Type B pancreatic cell (in vitro differentiated cells): ENCODE results near the gene CABP2. TPM values are rescaled to one million over a fixed set of nuclear protein-coding genes. Genes with fewer than 3 reads are reported as not detected.
A peak's percentile ranks its signal among the peaks of the same experiment; 100 is the strongest.

Experiments used
- DNase-seq: peaks from one replicate; pipeline ENCODE4 v3.0.0; 2021; ENCODE audit warnings: mixed read lengths; ENCODE audit not compliant: unreplicated experiment; ENCODE audit errors: extremely low spot score
- H3K27ac Mint-ChIP-seq: 2 replicates; pipeline ENCODE4 v1.8.0; 2021; ENCODE audit warnings: mild to moderate bottlenecking, mixed read lengths
- H3K27me3 Mint-ChIP-seq: 2 replicates; pipeline ENCODE4 v1.8.0; 2021; ENCODE audit warnings: mixed read lengths
- H3K36me3 Mint-ChIP-seq: 2 replicates; pipeline ENCODE4 v1.8.0; 2021; ENCODE audit warnings: mixed read lengths
- H3K4me1 Mint-ChIP-seq: one replicate; pipeline ENCODE4 v1.8.0; 2021; ENCODE audit warnings: mixed read lengths; ENCODE audit not compliant: unreplicated experiment
- H3K4me3 Mint-ChIP-seq: 2 replicates; pipeline ENCODE4 v1.8.0; 2021; ENCODE audit warnings: mild to moderate bottlenecking, mixed read lengths
- H3K9me3 Mint-ChIP-seq: 2 replicates; pipeline ENCODE4 v1.8.0; 2021; ENCODE audit warnings: mixed read lengths
- CTCF ChIP-seq: fragments of 200-600 bp; sonication (generic); conservative IDR thresholded peaks from 2 replicates; pipeline ENCODE4 v1.5.0; 2021; ENCODE audit warnings: antibody characterized with exemption, mild to moderate bottlenecking
- total RNA-seq: library from RNA; stranded (reverse); gene quantifications from 2 replicates; pipeline ENCODE4 v1.2.1, GENCODE V29; 2021; ENCODE audit warnings: low replicate concordance

The CABP2 gene
- total RNA-seq, 1 donor from 2014 or later = not detected

GRCh38 chr11:67505605-67506396 is 17.4 kb downstream of the CABP2 start:
- peak; percentile 97 for TF ChIP-seq CTCF
- peak; percentile 88 for DNase-seq
- peaks cover 3% of the 10 kb centered on the region for H3K36me3 Mint-ChIP-seq
- peaks cover 28% of the 10 kb centered on the region for H3K4me1 Mint-ChIP-seq
- peak overlapping the region; percentile 98 for H3K27ac Mint-ChIP-seq
- no peaks in the 10 kb centered on the region for H3K9me3 Mint-ChIP-seq
- peak overlapping the region; percentile 93 for H3K4me3 Mint-ChIP-seq
- peaks cover 14% of the 10 kb centered on the region for H3K27me3 Mint-ChIP-seq

- Mint-ChIP-seq H3K9me3 (no peaks in the 10 kb centered on the region), H3K4me3 (peak within 1 kb of the TSS; percentile 93), H3K27me3 (peaks cover 8% of the 10 kb centered on the region), H3K4me1 (peaks cover 28% of the 10 kb centered on the region), H3K36me3 (peaks cover 8% of the 10 kb centered on the region), H3K27ac (peak within 1 kb of the TSS; percentile 98)
- DNase-seq = no peak
- TF ChIP-seq CTCF = no peak
Observed at GRCh38 chr11:67504950-67505581, 18.2 kb downstream of the CABP2 start, which contains the start of gene PITPNM1. TSS of gene PITPNM1 (minus strand) at chr11:67505363. CDS start at chr11:67504180, 1,183 bp downstream.

- Mint-ChIP-seq H3K9me3 (no peaks in the 10 kb centered on the region), H3K27me3 (peaks cover 5% of the 10 kb centered on the region), H3K27ac (peak overlapping the region; percentile 72), H3K4me3 (peak overlapping the region; percentile 88), H3K4me1 (peaks cover 27% of the 10 kb centered on the region), H3K36me3 (peaks cover 8% of the 10 kb centered on the region)
- DNase-seq = no peak
- TF ChIP-seq CTCF = no peak
Observed at GRCh38 chr11:67504005-67504949, 19.0 kb downstream of the CABP2 start.

GRCh38 chr11:67503119-67504004 is 19.9 kb downstream of the CABP2 start:
- Mint-ChIP-seq H3K36me3 (peaks cover 8% of the 10 kb centered on the region), H3K9me3 (no peaks in the 10 kb centered on the region), H3K27me3 (peaks cover 5% of the 10 kb centered on the region), H3K4me1 (peaks cover 22% of the 10 kb centered on the region), H3K27ac (peak overlapping the region; percentile 64), H3K4me3 (peak overlapping the region; percentile 81)
- DNase-seq = peak; percentile 60
- TF ChIP-seq CTCF = no peak
